Astrocyte (in vitro differentiated cells and primary cell): ENCODE data around the gene IRF9. TPM values are rescaled to one million over a fixed set of nuclear protein-coding genes. Genes with fewer than 3 reads are reported as not detected.

Source experiments
- DNase-seq: peaks from one replicate; pipeline ENCODE4 v3.0.0-alpha.2; 2010; ENCODE audit warnings: low read depth
- FAIRE-seq: peaks from 2 replicates; lab custom pipeline; 2011; peaks lifted over from hg19 to GRCh38; lab: Jason Lieb, UNC
- H2AFZ ChIP-seq: 2 replicates; pipeline ENCODE4 v1.6.0; 2012; ENCODE audit warnings: low read depth, low read length, inconsistent platforms
- H3K27ac ChIP-seq: 2 replicates; pipeline ENCODE4 v1.5.1; 2011; ENCODE audit warnings: low read depth, low read length, inconsistent platforms
- H3K27me3 ChIP-seq: 2 replicates; pipeline ENCODE4 v1.6.0; 2011; ENCODE audit warnings: low read length, inconsistent platforms; ENCODE audit not compliant: insufficient read depth
- H3K36me3 ChIP-seq: 2 replicates; pipeline ENCODE4 v1.5.1; 2011; ENCODE audit warnings: low read length, inconsistent platforms; ENCODE audit not compliant: insufficient read depth
- H3K4me1 ChIP-seq: 2 replicates; pipeline ENCODE4 v1.5.1; 2011; ENCODE audit warnings: low read length, inconsistent platforms; ENCODE audit not compliant: insufficient read depth
- H3K4me2 ChIP-seq: 2 replicates; pipeline ENCODE4 v1.6.0; 2012; ENCODE audit warnings: low read length, inconsistent platforms
- H3K4me3 ChIP-seq: 2 replicates; pipeline ENCODE4 v1.5.1; 2011; ENCODE audit warnings: low read depth, mild to moderate bottlenecking, low read length, inconsistent platforms; ENCODE audit not compliant: insufficient read depth
- H3K79me2 ChIP-seq: 2 replicates; pipeline ENCODE4 v1.6.0; 2012; ENCODE audit warnings: mild to moderate bottlenecking, low read length, inconsistent platforms; ENCODE audit not compliant: insufficient read depth
- H3K9ac ChIP-seq: 2 replicates; pipeline ENCODE4 v1.6.0; 2012; ENCODE audit warnings: mild to moderate bottlenecking, low read length, inconsistent platforms
- H3K9me3 ChIP-seq: 2 replicates; pipeline ENCODE4 v1.5.1; 2012; ENCODE audit warnings: low read depth, mild to moderate bottlenecking, low read length, inconsistent platforms; ENCODE audit not compliant: insufficient read depth
- H4K20me1 ChIP-seq: 2 replicates; pipeline ENCODE4 v1.6.0; 2012; ENCODE audit warnings: low read length, inconsistent platforms; ENCODE audit not compliant: insufficient read depth
- H3K27ac Mint-ChIP-seq: one replicate; pipeline ENCODE4 v1.8.0; 2021; ENCODE audit warnings: mild to moderate bottlenecking, mixed read lengths; ENCODE audit not compliant: unreplicated experiment
- H3K27me3 Mint-ChIP-seq: one replicate; pipeline ENCODE4 v1.8.0; 2021; ENCODE audit warnings: low read depth, mixed read lengths; ENCODE audit not compliant: unreplicated experiment
- H3K36me3 Mint-ChIP-seq: one replicate; pipeline ENCODE4 v1.8.0; 2021; ENCODE audit warnings: low read depth, mixed read lengths; ENCODE audit not compliant: unreplicated experiment
- H3K4me1 Mint-ChIP-seq: one replicate; pipeline ENCODE4 v1.8.0; 2021; ENCODE audit warnings: low read depth, mixed read lengths; ENCODE audit not compliant: unreplicated experiment
- H3K4me3 Mint-ChIP-seq: one replicate; pipeline ENCODE4 v1.8.0; 2021; ENCODE audit warnings: mild to moderate bottlenecking, moderate library complexity, mixed read lengths; ENCODE audit not compliant: unreplicated experiment
- H3K9me3 Mint-ChIP-seq: one replicate; pipeline ENCODE4 v1.8.0; 2021; ENCODE audit warnings: mild to moderate bottlenecking, mixed read lengths; ENCODE audit not compliant: unreplicated experiment
- EZH2 ChIP-seq: IDR thresholded peaks from 2 replicates; pipeline ENCODE4 v1.6.1; 2012; ENCODE audit warnings: mild to moderate bottlenecking, low read length, inconsistent platforms; ENCODE audit not compliant: insufficient read depth
- total RNA-seq: library from RNA; stranded (reverse); gene quantifications from 2 replicates; pipeline ENCODE4 v1.2.1, GENCODE V29; 2021
- TF ChIP-seq, protein P1 (sequence below): IDR thresholded peaks from 2 replicates; pipeline ENCODE4 v1.5.1; 2011; ENCODE audit warnings: low read depth, mild to moderate bottlenecking, inconsistent platforms, low read length, moderate library complexity; ENCODE audit not compliant: insufficient read depth

Gene IRF9
- total RNA-seq, 1 donor from 2014 or later = 76.0 TPM

DNA sequence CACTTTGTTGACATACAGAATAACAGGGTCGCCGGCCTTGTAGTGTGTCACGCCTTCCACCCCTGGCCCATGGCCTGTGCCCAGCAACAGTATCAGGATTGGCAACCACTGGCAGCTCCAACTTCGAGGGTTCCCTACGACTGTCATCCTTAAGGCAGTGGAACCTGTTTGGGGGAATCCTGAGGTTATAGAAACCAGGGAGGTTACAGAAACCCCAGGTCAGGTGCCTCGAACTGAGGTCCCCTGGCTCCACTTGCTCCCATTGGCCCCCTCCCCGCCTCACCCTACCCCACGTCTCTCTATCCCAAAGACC, 33.8 kb downstream of the IRF9 start:
- Histone ChIP-seq H3K9me3 (peaks cover under 1% of the 10 kb centered on the region), H3K9ac (peak overlapping the region; percentile 99), H3K4me2 (peak overlapping the region; percentile 95), H3K27me3 (no peaks in the 10 kb centered on the region), H4K20me1 (peaks cover 5% of the 10 kb centered on the region), H2AFZ (peak overlapping the region; percentile 93), H3K4me3 (peak overlapping the region; percentile 69), H3K27ac (peak overlapping the region; percentile 97), H3K4me1 (peaks cover 5% of the 10 kb centered on the region), H3K36me3 (peaks cover 18% of the 10 kb centered on the region), H3K79me2 (peaks cover 64% of the 10 kb centered on the region)
- no peak for DNase-seq
- FAIRE-seq = no peak
- Mint-ChIP-seq H3K27me3 (no peaks in the 10 kb centered on the region), H3K9me3 (peaks cover 4% of the 10 kb centered on the region), H3K4me3 (peak overlapping the region; percentile 96), H3K36me3 (peaks cover 19% of the 10 kb centered on the region), H3K27ac (peak overlapping the region; percentile 72), H3K4me1 (peaks cover 19% of the 10 kb centered on the region)
- TF ChIP-seq, protein P1, sequence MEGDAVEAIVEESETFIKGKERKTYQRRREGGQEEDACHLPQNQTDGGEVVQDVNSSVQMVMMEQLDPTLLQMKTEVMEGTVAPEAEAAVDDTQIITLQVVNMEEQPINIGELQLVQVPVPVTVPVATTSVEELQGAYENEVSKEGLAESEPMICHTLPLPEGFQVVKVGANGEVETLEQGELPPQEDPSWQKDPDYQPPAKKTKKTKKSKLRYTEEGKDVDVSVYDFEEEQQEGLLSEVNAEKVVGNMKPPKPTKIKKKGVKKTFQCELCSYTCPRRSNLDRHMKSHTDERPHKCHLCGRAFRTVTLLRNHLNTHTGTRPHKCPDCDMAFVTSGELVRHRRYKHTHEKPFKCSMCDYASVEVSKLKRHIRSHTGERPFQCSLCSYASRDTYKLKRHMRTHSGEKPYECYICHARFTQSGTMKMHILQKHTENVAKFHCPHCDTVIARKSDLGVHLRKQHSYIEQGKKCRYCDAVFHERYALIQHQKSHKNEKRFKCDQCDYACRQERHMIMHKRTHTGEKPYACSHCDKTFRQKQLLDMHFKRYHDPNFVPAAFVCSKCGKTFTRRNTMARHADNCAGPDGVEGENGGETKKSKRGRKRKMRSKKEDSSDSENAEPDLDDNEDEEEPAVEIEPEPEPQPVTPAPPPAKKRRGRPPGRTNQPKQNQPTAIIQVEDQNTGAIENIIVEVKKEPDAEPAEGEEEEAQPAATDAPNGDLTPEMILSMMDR = no peak
- no peak for TF ChIP-seq EZH2

DNA sequence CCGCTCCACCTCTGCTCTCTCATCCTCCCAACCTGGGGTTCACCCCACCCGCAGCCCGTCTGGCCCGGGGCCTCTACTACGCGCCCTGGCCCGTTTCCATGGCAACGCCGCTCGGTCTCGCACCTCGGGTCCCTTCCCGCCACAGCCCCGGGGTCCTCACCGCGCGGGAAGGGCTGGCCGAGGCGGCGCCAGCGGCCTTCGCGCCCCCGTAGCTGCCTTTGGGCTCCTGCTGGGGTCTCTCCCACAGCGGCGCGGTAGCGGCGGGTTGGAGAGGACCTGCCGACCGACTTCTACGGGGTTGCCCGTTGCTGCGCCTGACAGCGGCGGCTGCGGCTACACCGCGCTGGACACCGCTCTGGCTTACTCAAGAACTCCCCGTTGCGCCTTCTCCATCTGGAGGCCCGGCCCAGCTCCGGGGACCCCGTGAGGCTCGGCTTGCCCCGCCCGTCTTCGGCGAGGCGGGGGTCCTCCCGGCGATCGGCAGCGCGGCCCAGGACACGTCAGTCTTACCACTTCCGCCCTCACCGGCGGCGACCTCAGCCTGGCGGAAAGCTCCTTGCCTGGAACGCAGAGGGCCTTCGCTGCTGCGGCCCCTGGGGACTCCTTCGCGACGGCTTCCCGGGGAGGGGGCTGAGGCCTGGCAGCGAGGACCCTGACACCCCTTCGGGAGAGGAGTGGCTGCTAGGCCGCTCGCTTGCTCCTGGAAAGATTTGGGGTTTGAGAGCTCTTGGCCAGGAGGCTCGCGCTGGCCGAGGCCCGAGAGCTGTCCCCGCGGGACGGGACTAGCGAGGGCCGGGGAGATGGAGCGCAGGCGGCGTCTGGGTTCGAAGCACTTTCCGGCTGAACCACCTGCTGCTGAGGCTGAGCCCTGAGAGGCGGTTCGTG, 34.4 kb downstream of the IRF9 start, which contains the start of gene TM9SF1:
TM9SF1 (minus strand) TSS at position 256 of the 885 bp plus-strand sequence. CDS start 422 bp downstream, outside the sequence.
- H3K9me3 Mint-ChIP-seq = peaks cover 4% of the 10 kb centered on the region
- peak within 1 kb of the TSS; percentile 97 for H3K27ac ChIP-seq
- peaks cover 17% of the 10 kb centered on the region for H3K4me1 Mint-ChIP-seq
- peaks cover 22% of the 10 kb centered on the region for H3K36me3 Mint-ChIP-seq
- TF ChIP-seq, protein P1 = no peak
- TF ChIP-seq EZH2 = no peak
- peak within 1 kb of the TSS; percentile 96 for H3K4me3 Mint-ChIP-seq
- peak within 1 kb of the TSS; percentile 93 for H2AFZ ChIP-seq
- peak within 1 kb of the TSS; percentile 94 for H3K27ac Mint-ChIP-seq
- peaks cover 2% of the 10 kb centered on the region for H3K9me3 ChIP-seq
- peaks cover 61% of the 10 kb centered on the region for H3K79me2 ChIP-seq
- H3K4me2 ChIP-seq = peak within 1 kb of the TSS; percentile 95
- DNase-seq (peak; percentile 81), FAIRE-seq (no peak)
- peak within 1 kb of the TSS; percentile 99 for H3K9ac ChIP-seq
- peaks cover 5% of the 10 kb centered on the region for H3K4me1 ChIP-seq
- H4K20me1 ChIP-seq = peaks cover 5% of the 10 kb centered on the region
- H3K27me3 ChIP-seq = no peaks in the 10 kb centered on the region
- H3K4me3 ChIP-seq = peak within 1 kb of the TSS; percentile 69
- no peaks in the 10 kb centered on the region for H3K27me3 Mint-ChIP-seq
- peaks cover 17% of the 10 kb centered on the region for H3K36me3 ChIP-seq
